Esophagus muscularis mucosa (tissue), 4 donors: ENCODE measurements around the gene UACA. TPM values are rescaled to one million over a fixed set of nuclear protein-coding genes. Genes with fewer than 3 reads are reported as not detected.
A peak's percentile ranks its signal among the peaks of the same experiment; 100 is the strongest.

Source experiments
- DNase-seq: peaks from one replicate; pipeline ENCODE4 v3.0.0-alpha.2; 2017; ENCODE audit errors: extremely low spot score
- H3K27ac ChIP-seq, 4 donors: fragments of 200-600 bp; sonication (generic); replicated peaks in 1 of 4; 1 replicate in 3 of 4; 2 replicates in 1 of 4; pipeline ENCODE4 v1.5.1; 2016 to 2019; ENCODE audit warnings: mild to moderate bottlenecking in 1 of 4
- H3K27me3 ChIP-seq, 4 donors: fragments of 200-600 bp; sonication (generic); one replicate each; pipeline versions ENCODE4 v1.5.1 to v1.6.0; 2016 to 2019
- H3K36me3 ChIP-seq, 4 donors: fragments of 200-600 bp; sonication (generic); one replicate each; pipeline ENCODE4 v1.5.1; 2016 to 2019
- H3K4me1 ChIP-seq, 4 donors: fragments of 200-600 bp; sonication (generic); one replicate each; pipeline ENCODE4 v1.5.1; 2016 to 2019
- H3K4me3 ChIP-seq, 4 donors: fragments of 200-600 bp; sonication (generic); 1 replicate in 2 of 4; 2 replicates in 2 of 4; pipeline ENCODE4 v1.5.1; 2016 to 2019; ENCODE audit warnings: mild to moderate bottlenecking in 4 of 4, moderate library complexity in 1 of 4
- H3K9me3 ChIP-seq, 4 donors: fragments of 200-600 bp; sonication (generic); 1 replicate in 3 of 4; 2 replicates in 1 of 4; pipeline ENCODE4 v1.5.1; 2016 to 2019
- CTCF ChIP-seq, 3 experiments: fragments of 200-600 bp in 2 of 3; fragments of 450-650 bp in 1 of 3; sonication (generic) in 2 of 3; IDR thresholded peaks; one replicate each; pipeline ENCODE4 v1.5.1; 2017 to 2019; ENCODE audit warnings: antibody characterized with exemption in 3 of 3, mild to moderate bottlenecking in 2 of 3, moderate library complexity in 1 of 3
- EP300 ChIP-seq: sonication (generic); formaldehyde crosslinking; IDR thresholded peaks from one replicate; pipeline ENCODE4 v1.6.1; 2017; ENCODE audit warnings: antibody characterized with exemption
- POLR2A ChIP-seq: fragments of 450-650 bp; IDR thresholded peaks from one replicate; pipeline ENCODE4 v1.6.1; 2017; ENCODE audit warnings: antibody characterized with exemption, moderate library complexity, mild to moderate bottlenecking, low read depth
- POLR2AphosphoS5 ChIP-seq, 2 donors: sonication (generic); formaldehyde crosslinking; IDR thresholded peaks; one replicate each; pipeline ENCODE4 v1.6.1; 2017; ENCODE audit warnings: antibody characterized with exemption in 2 of 2
- WGBS: methylation state at CpG from one replicate; pipeline ENCODE4 v1.1.5; 2018; 5-methylcytosine and 5-hydroxymethylcytosine counted together
- intact Hi-C: fragments of 100-400 bp; cut with DNase I; formaldehyde crosslinking; loops from one replicate; pipeline ENCODE4 v1.15.1; 2023
- total RNA-seq, 4 donors: library from RNA; depleted of rRNA; stranded (reverse); fragments of >200 nt; gene quantifications; one replicate each; pipeline versions ENCODE4 v1.1.0 to v1.2.1, GENCODE V29; 2016

Gene UACA
- total RNA-seq, 4 donors from 2014 or later = 23.9 to 40.7 (median 28.9) TPM

- Histone ChIP-seq H3K4me1 (no peaks in the 10 kb centered on the region), H3K36me3 (no peaks in the 10 kb centered on the region), H3K27me3 (no peaks in the 10 kb centered on the region), H3K27ac (no peak overlapping the region), H3K4me3 (no peak overlapping the region), H3K9me3 (no peaks in the 10 kb centered on the region)
- no peak for DNase-seq
- intact Hi-C loops = no loop called here
- 100% methylated on average over 3 of the region's 3 CpGs for WGBS
- no peak for TF ChIP-seq CTCF (IDR thresholded peaks at IDR 0.05)
- no peak for TF ChIP-seq POLR2AphosphoS5 (IDR thresholded peaks at IDR 0.05)
- no peak for TF ChIP-seq EP300
- no peak for TF ChIP-seq POLR2A
Measured at GRCh38 chr15:70772402-70772801, 9.0 kb upstream of the UACA start.

GRCh38 chr15:70770863-70771262 lies 7.5 kb upstream of the UACA start:
- Histone ChIP-seq H3K27me3 (no peaks in the 10 kb centered on the region), H3K4me3 (no peak overlapping the region), H3K36me3 (no peaks in the 10 kb centered on the region), H3K9me3 (no peaks in the 10 kb centered on the region), H3K27ac (no peak overlapping the region), H3K4me1 (no peaks in the 10 kb centered on the region)
- intact Hi-C loops = no loop called here
- TF ChIP-seq POLR2A (no peak), CTCF (IDR thresholded peaks at IDR 0.05) (no peak), EP300 (no peak), POLR2AphosphoS5 (IDR thresholded peaks at IDR 0.05) (no peak)
- WGBS = 67% methylated on average over 3 of the region's 3 CpGs
- peak; percentile 31 for DNase-seq

- Histone ChIP-seq H3K36me3 (no peaks in the 10 kb centered on the region), H3K27ac (no peak overlapping the region), H3K4me1 (peaks cover 0 to 12% (median 9%) of the 10 kb centered on the region in 4 donors), H3K9me3 (no peaks in the 10 kb centered on the region), H3K27me3 (no peaks in the 10 kb centered on the region), H3K4me3 (no peak overlapping the region)
- TF ChIP-seq POLR2AphosphoS5 (IDR thresholded peaks at IDR 0.05) (no peak), CTCF (IDR thresholded peaks at IDR 0.05) (no peak), POLR2A (no peak), EP300 (no peak)
- intact Hi-C loops = loop anchor here (10.0 kb wide), 1 partner anchor 84 kb away; no protein-coding TSS in a partner anchor
- no peak for DNase-seq
- WGBS = 76% methylated on average over 3 of the region's 3 CpGs
Measured at GRCh38 chr15:70768257-70768883, 5.0 kb upstream of the UACA start.

GRCh38 chr15:70767667-70768066 lies 4.3 kb upstream of the UACA start:
- intact Hi-C loops = loop anchor here (10.0 kb wide), 1 partner anchor 83 kb away; no protein-coding TSS in a partner anchor
- WGBS = 78% methylated on average over 3 of the region's 3 CpGs

More at GRCh38 chr15:70767667-70768066, 4.3 kb upstream of the UACA start:
- H3K27ac ChIP-seq = no peak overlapping the region
- no peak for DNase-seq
- no peaks in the 10 kb centered on the region for H3K27me3 ChIP-seq
- no peak overlapping the region for H3K4me3 ChIP-seq
- peaks cover 0 to 12% (median 9%) of the 10 kb centered on the region in 4 donors for H3K4me1 ChIP-seq
- no peaks in the 10 kb centered on the region for H3K9me3 ChIP-seq
- H3K36me3 ChIP-seq = no peaks in the 10 kb centered on the region
- TF ChIP-seq POLR2AphosphoS5 (IDR thresholded peaks at IDR 0.05) = no peak
- TF ChIP-seq POLR2A = no peak
- TF ChIP-seq EP300 = no peak
- TF ChIP-seq CTCF (IDR thresholded peaks at IDR 0.05) = no peak
